ENCODE measurements around the gene ZNF423.

Gene ZNF423

DNA sequence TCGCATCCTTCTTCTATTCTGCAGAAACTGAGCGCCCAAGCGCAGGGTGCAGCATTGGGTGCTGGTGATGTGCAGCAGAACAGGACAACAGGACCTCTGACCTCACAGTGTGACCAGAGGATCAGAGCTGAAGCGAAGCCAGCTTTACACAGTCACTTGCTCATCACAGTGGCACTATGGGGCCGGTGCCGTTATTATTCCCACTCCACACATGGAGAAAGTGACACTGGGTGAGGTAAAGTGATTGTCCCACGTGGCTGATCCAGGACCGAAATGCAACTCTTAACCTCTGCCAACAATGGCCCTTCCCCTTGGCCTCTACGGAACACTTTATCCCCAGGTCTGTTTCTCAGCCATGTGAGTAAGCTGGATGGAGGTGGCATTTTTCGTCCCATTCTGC lies 311.1 kb downstream of the ZNF423 start:
- ChIA-PET POLR2A (no interaction called here), CTCF (no interaction called here)
- no peak for DNase-seq (ENCODE audit: low read depth, low spot score)
- H3K4me3 ChIP-seq (ENCODE audit: low read depth, low read length), result no peak overlapping the region
- TF ChIP-seq, protein P1, sequence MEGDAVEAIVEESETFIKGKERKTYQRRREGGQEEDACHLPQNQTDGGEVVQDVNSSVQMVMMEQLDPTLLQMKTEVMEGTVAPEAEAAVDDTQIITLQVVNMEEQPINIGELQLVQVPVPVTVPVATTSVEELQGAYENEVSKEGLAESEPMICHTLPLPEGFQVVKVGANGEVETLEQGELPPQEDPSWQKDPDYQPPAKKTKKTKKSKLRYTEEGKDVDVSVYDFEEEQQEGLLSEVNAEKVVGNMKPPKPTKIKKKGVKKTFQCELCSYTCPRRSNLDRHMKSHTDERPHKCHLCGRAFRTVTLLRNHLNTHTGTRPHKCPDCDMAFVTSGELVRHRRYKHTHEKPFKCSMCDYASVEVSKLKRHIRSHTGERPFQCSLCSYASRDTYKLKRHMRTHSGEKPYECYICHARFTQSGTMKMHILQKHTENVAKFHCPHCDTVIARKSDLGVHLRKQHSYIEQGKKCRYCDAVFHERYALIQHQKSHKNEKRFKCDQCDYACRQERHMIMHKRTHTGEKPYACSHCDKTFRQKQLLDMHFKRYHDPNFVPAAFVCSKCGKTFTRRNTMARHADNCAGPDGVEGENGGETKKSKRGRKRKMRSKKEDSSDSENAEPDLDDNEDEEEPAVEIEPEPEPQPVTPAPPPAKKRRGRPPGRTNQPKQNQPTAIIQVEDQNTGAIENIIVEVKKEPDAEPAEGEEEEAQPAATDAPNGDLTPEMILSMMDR (IDR thresholded peaks at IDR 0.05; ENCODE audit: insufficient read depth, low read length, missing control alignments), result no peak

DNA sequence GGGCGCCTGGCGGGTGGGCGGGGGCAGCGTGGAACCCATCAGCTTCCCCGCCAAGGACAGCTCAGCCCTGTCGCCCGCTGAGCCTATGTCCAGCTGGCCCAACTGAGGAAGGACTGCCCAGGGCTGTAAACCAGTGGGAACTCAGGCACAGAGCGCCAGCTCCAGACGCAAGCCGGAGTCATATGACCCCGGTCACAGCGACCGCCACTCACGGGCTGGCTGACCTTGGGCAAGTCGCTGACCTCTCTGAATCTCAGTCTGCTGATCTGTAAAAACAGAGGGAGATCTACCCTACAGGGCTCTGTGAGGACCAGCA lies 312.3 kb downstream of the ZNF423 start:
- ChIA-PET CTCF (no interaction called here), POLR2A (no interaction called here)
- no peak for DNase-seq (ENCODE audit: low read depth, low spot score)
- H3K4me3 ChIP-seq (ENCODE audit: low read depth, low read length), result no peak overlapping the region
- TF ChIP-seq, protein P1 (IDR thresholded peaks at IDR 0.05; ENCODE audit: insufficient read depth, low read length, missing control alignments), result no peak

DNA sequence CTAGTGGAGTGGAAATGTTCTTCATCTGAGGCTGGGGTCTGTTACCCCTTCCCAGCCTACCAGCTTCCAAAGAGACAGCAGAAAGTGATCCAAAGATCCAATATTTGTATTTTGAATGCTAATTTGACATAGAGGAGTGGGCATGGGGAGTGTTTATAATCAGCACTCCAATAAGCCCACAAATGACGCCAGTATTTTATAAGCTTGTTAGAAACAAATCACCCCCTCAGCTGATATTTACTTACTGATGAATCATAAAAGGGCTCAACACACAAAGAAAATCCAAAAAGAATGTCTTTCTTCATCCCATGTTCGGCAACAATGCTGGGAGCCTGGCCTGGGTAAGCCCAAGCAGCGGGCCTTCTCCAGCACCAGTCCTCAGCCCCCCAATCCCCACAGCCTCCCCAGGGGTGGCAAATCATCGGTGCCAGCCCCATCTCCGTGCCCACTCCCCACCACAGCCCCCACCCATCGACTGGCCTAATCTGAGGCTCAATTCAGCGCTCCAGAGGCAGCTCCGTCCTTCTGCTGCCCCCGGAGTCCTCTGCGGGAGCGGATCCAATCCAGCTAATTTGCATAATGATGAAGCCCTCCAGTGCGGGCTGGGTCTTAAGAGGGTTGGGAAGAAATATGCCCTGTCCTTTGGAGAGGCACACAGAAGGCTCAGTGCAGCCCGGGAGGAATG lies 312.8 kb downstream of the ZNF423 start:
- TF ChIP-seq, protein P1 (IDR thresholded peaks at IDR 0.05; ENCODE audit: insufficient read depth, low read length, missing control alignments), result no peak
- no peak for DNase-seq (ENCODE audit: low read depth, low spot score)
- no peak overlapping the region for H3K4me3 ChIP-seq (ENCODE audit: low read depth, low read length)
- CTCF ChIA-PET, result no interaction called here
- POLR2A ChIA-PET, result no interaction called here

DNA sequence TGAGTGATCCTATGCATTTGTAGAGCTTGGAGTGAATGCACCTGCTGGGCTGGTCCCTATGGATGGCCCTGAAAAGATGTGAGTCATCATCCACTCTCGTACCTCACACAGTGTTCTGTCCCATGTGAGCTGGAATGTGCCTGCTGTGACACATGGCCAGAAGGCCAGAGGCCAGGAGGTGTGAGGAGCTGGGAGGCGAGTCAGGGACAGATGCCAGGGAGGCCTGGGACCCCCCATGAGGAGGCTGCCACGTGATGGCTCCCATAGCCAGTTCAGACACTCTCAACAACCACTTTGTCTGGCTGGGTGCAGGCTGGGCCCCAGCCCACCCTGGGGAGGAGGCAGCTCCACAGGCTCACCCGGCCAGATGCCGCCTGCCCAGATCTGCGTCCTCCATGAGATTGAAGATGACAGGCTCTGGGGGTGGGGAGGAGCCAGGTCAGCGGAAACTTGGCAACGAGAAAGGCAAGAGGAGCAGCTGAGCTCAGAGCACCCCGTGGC lies 313.5 kb downstream of the ZNF423 start:
- H3K4me3 ChIP-seq (ENCODE audit: low read depth, low read length), result no peak overlapping the region
- DNase-seq (ENCODE audit: low read depth, low spot score), result no peak
- POLR2A ChIA-PET, result no interaction called here
- TF ChIP-seq, protein P1 (IDR thresholded peaks at IDR 0.05; ENCODE audit: insufficient read depth, low read length, missing control alignments), result no peak
- CTCF ChIA-PET, result no interaction called here

DNA sequence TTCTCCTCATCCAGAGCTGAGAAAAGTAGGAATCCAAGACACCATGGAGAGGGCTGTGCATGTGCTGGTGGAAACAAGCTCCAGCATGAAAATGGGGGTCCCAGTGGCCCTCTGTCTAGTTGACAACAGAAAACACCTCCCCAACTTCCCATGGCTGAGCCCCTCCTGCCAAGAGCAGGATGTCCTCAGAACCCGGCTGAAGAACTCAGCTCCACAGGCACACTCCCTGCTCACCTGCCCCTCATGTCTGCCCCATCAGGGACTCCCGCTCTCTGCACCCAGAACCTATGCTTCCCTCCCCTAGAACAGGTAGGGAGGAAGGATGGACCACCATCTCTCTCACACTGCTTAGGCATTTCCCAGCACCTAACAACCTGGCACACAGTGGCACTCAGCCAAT lies 315.1 kb downstream of the ZNF423 start:
- DNase-seq (ENCODE audit: low read depth, low spot score), result no peak
- POLR2A ChIA-PET, result no interaction called here
- no peak overlapping the region for H3K4me3 ChIP-seq (ENCODE audit: low read depth, low read length)
- TF ChIP-seq, protein P1 (IDR thresholded peaks at IDR 0.05; ENCODE audit: insufficient read depth, low read length, missing control alignments), result no peak
- CTCF ChIA-PET, result no interaction called here

DNA sequence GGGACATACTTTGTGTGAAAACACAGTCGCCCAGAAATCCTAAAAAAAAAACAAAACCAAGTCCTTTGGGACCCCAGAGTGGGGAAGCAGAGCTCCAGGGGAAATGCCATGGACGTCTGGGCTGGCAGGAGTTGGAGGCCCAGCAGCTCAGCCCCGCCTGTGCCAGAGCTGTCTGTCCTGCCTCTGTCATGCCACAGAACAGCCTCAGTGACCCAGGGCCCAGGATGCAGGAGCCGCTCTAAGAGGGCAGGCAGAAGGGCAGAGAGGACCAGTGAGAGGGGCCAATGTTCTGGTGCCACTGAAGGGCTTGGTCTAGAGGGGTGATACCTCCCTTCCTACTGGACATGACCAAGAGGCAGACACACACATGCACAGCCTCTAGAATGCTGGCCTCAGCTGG lies 316.2 kb downstream of the ZNF423 start:
- ChIA-PET POLR2A (no interaction called here), CTCF (no interaction called here)
- DNase-seq (ENCODE audit: low read depth, low spot score), result no peak
- TF ChIP-seq, protein P1 (IDR thresholded peaks at IDR 0.05; ENCODE audit: insufficient read depth, low read length, missing control alignments), result no peak
- no peak overlapping the region for H3K4me3 ChIP-seq (ENCODE audit: low read depth, low read length)

All from AG04449 (cell line).